ENCODE data around the gene TEC.
A peak's percentile ranks its signal among the peaks of the same experiment; 100 is the strongest.

The TEC gene

DNA sequence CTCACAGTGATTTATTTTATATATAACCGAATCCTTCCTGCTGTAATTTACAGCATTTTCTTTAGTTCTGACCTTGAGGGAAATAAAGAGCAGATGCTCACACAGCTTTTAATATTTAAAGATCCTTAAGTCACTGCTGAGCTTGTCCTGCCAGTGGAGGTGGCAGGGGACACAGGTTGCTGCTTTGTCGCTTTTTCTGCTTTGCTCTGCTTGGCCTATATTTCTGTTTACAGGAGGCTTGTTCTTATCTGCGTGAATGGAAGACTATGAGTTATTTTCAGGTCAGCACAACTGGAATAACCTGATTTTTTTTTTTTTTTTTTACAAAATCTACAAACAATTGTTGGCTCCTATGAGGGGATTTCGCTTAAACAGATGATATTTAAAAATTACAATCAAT is 137.9 kb downstream of the TEC start:
- no peak for DNase-seq (ENCODE audit: insufficient read length, low spot score)
- FAIRE-seq = no peak

DNA sequence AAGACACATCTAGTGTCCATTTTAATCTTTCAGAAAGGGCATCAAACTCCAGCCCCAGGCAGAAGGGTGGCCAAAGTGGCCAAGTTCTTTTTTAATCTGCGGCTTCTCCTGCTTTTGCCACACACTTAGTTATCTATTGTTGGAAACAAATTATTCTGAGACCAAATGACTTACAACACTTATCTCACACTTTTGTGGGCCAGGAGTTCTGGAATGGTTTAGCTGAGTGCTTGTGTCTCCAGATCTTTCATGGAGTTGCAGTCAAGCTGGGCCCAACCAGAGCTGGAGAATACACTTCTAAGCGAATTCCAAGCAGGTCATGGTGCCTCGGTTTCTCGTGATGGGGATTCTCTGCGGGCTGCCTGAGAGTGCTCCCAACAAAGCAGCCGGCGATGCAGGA is 139.5 kb downstream of the TEC start:
- no peak for DNase-seq (ENCODE audit: insufficient read length, low spot score)
- FAIRE-seq = no peak

DNA sequence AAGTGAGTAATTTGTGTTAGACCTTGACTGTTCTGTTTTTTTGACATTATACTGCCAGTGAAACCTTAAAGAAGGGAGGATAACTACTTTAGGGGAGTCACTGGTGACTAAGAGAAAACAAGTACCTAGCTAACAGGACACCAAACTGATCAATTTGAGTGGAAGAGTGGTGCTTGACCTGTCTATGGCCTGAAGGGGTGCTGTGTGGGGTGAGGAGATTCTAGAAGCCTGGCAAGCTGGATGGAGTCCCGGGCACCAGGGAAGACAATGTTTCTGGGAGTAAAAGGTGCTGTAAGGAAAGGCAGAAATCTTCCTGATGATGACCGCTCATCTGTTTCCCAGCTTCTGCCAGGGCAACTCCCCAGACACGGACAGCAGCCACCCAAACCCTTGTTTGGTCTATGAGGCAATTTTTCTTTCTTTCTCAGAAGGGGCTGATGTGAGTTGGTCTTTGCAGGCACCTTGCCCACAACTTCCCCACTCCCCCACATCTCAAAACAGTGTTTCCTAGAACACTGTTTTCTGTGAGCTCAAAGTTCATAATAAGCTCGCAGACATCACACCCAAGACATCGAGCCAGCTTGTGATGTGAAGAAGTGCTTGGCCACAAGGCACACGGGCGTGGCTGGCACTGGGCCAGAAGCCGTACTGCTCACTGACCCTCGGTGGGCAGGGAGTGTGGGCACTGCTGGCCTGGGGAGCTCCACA is 140.2 kb downstream of the TEC start:
- FAIRE-seq (no peak), DNase-seq (ENCODE audit: insufficient read length, low spot score) (no peak)

DNA sequence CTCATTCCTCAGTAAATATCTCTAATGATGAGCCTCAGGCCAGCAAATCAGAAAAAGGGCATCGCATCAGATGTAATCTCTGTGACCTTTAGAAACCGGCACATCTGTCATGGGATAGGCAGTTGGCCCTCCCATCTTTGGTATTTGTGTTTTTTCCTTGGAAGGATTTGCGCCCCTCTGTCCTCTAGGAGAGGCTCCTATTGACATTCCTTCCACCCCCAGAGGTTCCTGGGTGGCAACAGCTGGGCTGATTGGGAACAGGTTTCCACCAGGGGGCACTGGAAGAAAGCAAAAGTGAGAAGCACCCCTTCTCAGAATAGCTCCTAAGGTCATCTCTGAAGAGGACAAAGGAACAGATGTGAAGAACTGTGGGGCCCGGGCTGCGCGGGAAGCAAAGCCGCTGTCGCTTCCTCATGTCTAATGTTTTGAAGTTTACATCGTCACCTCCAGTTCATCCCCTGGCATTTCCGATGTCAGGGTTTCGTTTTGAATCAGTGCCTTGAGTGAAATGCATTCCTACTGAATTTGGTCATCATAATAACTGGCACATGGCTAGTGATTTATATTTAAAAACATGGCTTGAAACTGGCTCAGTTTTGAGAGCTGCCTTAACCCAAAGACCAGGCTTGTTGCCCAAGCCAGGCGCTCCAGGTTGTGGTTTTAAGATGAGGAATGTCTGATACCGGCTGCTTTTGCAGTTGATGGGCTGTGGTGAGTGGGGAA is 141.8 kb downstream of the TEC start:
- FAIRE-seq (no peak), DNase-seq (ENCODE audit: insufficient read length, low spot score) (peak; percentile 75)

DNA sequence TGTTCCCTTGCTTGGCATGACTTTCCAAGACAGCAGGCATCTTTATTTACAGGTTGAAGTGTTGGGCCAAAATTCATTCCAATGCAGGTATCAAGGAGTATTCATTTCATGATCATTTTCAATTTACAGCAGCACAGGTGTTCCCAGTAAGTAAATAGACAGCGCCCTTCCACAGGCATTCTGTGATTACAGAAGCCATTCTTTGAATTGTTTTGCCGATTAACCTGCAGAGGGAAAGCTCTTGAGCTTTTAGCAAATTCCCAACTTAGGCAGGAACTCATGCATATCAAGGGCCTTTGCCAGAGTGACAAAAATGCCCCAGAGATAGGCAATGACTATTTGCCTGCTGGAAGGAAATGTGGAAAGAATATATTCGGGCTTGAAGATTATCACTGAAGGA is 142.4 kb downstream of the TEC start:
- FAIRE-seq (no peak), DNase-seq (ENCODE audit: insufficient read length, low spot score) (no peak)

DNA sequence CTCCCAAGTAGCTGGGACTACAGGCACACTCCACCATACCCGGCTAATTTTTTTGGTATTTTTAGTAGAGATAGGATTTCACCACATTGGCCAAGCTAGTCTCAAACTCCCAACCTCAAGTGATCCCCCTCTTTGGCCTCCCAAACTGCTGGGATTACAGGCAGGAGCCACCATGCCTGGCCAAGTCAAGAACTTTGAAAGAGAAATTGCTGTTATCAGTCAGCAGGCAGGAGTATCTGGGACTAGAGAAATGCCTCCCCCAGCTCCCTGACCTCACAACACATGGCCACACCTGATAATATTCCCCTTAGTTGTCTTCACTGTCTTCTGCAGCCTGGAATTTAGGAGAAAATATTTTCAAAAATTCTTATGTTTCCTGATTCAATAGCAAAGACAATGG is 143.0 kb downstream of the TEC start:
- DNase-seq (ENCODE audit: insufficient read length, low spot score) (no peak), FAIRE-seq (no peak)

DNA sequence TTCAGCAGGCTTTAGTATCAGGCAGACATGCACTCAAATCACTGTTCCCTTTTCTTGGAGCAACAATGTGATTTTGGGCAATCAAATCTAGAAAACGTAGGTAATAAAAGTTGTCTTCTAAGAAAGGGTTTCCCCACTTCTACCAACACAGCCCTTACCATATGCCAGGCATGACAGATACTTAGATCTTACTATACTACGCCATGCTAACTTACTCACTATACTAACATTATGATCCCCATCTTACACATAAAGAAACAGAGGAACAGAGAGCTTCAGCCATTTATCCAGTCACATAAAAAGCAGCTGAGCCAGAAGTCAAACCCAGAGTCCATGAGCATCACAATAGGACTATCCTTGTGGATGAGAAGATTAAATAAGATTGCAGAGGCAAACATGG is 144.8 kb downstream of the TEC start:
- DNase-seq (ENCODE audit: insufficient read length, low spot score) (no peak), FAIRE-seq (no peak)

DNA sequence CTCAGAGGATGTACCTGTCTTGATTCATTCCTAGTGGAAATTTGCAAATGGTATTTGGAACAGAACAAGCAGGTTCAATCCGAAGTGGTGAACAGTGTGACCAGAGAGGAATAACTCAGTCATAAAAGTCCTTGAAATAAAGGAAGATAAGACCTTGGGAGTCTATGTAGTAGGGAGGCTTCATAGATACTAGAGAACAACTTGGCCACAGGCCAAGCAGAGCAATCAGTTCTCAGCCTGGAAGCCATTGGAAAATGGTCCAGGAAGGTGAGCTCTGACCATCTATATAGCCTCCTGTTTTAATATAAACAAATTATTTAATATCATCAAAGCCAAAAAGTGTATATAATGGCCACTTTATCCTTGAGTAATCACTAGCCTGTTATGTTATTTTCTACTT is 146.9 kb downstream of the TEC start:
- DNase-seq (ENCODE audit: insufficient read length, low spot score) (no peak), FAIRE-seq (no peak)

DNA sequence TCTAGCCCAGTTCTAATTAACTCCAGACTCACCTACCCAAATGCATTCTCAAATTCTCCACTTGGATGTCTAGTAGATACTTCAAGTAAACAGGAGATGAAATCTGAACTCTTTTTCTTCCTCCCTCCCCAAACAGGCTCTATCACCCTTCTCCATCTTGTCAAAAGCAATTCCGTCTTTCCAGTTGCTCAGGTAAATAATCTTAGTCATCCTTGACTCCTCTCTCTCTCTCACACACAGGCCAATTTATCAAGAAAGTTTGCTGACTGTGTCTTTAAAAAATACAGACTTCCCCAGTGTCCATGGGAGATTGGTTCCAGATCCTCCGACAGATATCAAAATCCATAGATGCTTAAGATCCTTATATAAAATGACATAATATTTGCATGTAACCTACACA is 148.5 kb downstream of the TEC start:
- FAIRE-seq (no peak), DNase-seq (ENCODE audit: insufficient read length, low spot score) (no peak)

DNA sequence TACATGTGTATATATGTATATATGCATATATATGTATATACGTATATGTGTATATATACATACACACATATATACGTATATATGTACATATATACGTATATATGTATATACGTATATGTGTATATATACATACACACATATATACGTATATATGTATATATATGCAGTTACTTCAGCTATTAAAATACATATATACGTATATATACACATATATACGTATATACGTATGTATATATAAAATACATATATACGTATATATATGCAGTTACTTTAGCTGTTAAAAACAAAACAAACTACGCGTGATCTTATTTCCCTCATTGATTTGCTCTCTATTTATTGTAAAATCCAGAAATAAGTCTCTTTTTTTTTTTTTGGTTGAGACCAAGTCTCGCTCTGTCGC is 149.5 kb downstream of the TEC start:
- no peak for DNase-seq (ENCODE audit: insufficient read length, low spot score)
- no peak for FAIRE-seq

DNA sequence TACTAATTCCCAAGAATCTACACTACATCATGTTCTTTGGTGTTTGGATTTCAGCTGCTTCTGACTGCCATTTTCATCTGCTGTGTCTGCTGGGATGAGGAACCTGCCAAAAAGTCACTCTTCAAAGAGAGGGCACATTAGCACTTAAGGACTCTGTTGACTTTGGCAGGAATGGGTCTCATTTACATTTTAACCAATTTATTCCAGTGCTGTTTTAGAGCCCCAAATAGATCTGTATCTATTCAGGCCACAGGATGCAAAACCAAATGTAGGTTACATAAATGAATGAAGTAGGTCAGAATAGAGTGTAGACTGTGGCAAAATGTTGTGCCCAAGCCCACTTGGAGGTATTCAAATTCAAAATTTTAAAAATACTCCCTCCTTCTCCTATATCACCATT is 150.0 kb downstream of the TEC start:
- no peak for FAIRE-seq
- no peak for DNase-seq (ENCODE audit: insufficient read length, low spot score)

DNA sequence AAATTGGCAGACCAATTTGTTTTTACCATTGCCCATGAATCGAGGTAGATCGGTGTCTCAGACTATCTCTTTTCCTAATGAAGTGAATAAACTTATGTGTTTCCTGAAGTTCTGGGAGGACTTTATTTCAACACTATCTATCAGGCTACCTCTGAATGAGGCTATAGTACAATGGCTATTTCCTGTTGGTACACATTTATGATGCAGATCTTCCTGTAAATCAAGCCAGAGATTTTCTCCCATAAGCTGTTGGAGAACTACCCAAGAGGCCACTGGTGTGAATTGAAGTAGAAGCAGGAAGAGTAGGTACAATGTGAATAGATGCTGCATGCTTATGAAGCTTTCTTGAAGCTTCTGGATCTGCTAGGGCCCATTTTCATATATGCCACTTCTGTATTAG is 151.6 kb downstream of the TEC start:
- no peak for DNase-seq (ENCODE audit: insufficient read length, low spot score)
- FAIRE-seq = no peak

DNA sequence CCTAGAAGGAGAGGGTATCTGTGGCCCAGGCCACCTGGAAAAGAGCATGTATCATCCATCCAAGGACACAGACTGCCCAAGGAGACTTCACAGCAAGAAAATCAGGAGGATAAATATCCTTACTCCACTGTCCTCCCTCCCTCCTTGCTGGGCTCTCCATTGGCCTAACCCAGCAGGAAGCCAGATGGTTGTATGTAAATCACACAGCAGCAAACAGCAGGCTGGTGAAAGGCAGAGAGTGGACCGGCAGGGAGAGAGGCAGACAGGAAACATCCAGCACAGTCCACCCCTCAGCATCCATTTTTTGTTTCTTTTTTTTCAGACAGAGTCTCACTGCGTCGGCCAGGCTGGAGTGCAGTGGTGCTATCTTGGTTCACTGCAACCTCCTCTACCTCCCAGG is 153.1 kb downstream of the TEC start:
- DNase-seq (ENCODE audit: insufficient read length, low spot score) (no peak), FAIRE-seq (no peak)

DNA sequence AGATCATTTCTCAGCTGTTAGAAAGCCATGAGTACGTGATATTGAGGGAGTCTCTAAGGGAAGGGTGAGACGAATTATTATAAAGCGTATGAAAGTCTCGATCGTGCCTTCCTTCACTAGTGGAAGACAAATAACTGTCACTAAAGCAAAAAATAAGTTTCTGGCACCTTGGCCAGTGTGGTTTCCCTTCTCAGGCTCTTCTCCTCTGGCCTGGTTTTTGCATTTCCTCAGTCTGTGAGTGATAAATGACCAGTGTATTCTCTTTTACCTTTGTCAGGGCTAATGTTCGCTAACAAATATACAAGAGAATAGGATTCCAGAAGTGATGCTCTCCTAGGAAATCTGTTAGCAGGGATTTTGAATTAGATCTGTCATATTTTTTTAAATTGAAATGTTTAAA is 155.2 kb downstream of the TEC start:
- no peak for FAIRE-seq

DNA sequence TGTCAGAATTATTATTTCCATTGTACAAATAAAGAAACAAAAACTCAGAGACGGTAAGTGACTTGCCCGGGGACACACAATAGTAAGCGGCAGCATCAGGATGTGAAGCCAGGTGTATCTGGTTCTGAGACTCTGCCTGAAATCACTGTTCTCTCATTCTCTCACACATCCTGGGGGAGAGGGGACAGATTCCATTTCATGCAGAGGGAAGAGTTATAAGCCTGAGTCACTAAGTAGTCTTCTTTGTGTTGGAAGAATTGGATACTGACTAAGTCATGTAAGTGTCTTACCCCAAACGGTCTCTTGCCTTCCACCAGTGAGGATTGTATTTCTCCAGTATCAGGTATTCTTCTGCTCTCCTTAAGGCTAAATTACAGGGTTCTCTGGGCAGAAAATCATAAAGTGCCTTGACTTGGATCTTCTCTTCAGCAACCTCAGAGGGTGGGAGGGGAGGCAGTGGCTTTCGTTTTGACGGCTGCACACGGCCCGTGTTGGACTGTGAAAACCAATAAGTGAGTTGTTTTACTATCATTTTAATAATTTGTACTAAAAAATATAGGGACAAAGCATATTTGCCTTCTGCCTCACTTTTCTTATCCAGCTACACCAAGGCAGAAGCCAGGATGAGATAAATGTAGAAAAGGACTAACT is 157.5 kb downstream of the TEC start:
- DNase-seq (ENCODE audit: insufficient read length, low spot score) = no peak

More for the DNA sequence above, 155.2 kb downstream of the TEC start:
- no peak for DNase-seq (ENCODE audit: insufficient read length, low spot score)

DNA sequence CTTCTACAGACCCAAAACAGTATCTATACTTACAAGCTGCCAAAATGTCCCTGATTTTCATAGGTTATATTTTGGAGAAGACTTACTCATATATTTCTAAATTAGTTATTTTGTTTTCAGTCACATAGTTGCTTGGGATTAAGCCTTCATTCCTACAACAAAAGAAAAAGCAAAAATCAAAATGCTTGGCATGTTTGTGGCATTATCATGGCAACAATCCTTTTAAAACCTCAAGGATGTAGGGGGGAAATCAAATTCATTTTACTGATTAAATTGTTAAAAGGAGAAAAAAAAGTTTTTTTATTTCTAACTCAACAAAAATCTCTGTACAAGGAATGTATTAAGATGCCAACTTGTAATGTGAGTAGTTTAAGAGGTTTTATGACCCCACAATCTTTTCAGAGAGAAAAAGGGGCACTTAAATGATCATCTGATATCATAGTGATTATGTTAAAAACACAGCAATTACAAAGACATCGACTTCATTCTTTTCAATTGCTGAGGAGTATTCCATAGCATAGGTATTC is 159.1 kb downstream of the TEC start:
- FAIRE-seq (no peak), DNase-seq (ENCODE audit: insufficient read length, low spot score) (no peak)

More for the DNA sequence above, 157.5 kb downstream of the TEC start:
- no peak for FAIRE-seq

DNA sequence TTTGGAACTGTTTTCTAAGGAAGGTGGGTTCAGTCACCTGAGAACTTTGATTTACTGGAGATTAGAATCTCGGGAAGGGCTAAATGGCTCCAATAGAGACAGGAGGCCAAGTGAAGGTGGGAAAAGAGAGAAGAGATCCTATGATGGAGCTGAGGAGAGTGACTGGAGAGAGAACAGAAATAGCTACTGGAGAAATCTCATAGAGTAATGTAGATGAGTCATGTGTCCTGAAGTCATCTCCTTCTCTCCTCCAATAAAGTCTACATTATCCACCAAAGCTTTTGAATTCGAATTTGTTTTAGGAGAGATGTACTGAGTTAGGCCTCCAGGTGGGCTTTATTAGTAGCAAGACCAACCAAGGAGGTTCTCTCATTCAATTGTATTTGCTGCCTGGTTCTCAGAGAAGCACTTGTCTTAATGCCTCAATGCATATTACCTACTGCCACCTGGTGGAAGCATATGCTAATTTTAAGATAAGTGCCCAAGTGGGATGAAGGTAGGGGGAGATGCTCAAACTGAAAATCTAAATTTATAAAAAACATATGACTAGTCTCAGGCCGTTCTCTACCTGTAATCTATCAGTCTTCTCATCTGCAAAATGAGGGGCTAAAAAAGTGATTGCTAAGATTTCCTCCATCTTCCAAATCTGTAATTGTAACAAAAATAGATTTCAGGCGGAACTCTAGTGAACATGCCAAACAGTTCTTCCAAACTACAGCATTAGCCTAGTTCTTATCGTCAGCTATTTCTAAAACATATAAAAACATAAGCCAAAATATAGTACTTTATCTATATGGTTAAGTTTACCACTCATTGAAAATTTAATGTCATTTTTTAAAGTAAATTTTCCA is 160.0 kb downstream of the TEC start:
- peak; percentile 13 for FAIRE-seq
- peak; percentile 36 for DNase-seq (ENCODE audit: insufficient read length, low spot score)

DNA sequence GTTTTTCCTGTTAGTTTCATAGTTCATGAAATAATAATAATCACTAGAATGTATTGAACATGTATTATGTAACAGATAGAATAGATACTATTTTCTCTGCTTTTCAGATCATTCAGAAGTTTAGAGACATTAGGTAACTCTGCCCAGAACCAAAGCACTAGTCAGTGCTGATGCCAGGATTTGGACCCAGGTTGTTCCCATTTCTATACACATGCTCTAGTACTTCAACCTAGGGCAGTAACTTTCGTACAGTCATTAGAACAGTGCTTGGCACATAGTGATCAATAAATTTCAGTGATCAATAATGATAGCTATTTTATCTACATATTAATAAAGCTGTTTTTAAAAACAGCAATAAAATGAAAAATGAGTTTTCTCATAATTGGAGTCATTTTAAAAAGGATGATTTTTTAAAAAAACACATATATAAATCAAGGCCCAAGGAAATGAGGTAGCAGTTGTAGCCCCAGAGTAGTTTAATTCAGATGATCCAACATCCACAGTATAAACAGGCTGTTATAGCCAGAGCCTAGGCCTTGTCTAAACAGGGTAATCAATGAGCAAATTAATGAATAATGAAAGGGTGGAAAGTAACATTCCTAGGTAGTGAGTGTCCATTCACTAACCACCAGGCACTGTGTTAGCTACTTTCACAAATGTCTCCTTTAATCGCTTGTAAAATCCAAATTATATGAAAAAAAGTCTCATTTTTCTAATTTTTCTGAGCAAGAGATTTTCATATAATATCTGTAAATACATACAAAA is 161.1 kb downstream of the TEC start:
- FAIRE-seq (no peak), DNase-seq (ENCODE audit: insufficient read length, low spot score) (no peak)

DNA sequence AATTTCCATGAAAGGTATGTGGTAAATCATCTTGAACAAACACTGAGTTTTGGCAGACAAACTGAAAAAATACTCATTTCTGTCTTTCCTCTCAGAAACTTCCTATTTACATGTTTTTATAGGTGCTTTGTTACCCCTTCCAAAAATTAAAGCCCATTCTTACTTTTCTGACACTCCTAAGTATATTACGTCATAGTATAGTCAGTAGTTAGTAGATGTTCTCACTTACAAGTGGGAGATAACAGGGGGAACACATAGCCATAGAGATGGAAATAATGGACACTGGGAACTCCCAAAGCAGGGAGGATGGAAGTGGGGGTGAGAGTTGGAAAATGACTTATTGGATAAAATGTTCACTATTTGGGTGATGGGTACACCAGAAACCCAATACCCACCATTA is 164.4 kb downstream of the TEC start:
- no peak for FAIRE-seq
- DNase-seq (ENCODE audit: insufficient read length, low spot score) = no peak

DNA sequence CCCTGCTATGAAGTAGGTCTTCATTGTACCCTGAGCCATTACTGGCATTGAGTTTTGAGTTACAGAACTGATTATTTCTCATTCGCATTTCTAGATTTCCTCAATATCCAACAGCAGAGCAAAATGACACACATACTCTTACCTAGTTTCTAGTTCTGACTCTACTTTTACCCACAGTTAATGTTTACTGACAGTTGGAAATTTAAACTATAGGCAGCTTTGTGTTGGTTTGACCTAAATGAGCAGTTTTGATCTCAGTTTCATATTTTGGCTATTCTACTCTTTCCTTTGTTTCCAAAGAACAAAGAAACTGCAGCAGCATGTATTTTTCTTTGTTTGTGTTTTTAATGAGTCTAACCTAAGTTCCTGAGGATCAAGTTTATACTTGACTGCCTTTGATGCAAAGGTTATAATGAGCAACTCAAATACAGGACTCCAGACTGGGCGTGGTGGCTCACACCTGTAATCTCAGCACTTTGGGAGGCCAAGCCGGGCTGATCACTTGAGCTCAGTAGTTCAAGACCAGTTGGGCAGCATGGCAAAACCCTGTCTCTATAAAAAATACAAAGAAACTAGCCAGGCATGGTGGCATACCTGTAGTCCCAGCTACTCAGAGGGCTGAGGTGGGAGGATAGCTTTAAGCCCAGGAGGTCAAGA is 166.0 kb downstream of the TEC start:
- DNase-seq (ENCODE audit: insufficient read length, low spot score) (no peak), FAIRE-seq (no peak)
